Stomach (tissue), 9 donors: ENCODE data around the gene SH3RF3. TPM values are rescaled to one million over a fixed set of nuclear protein-coding genes. Genes with fewer than 3 reads are reported as not detected.
A peak's percentile ranks its signal among the peaks of the same experiment; 100 is the strongest.
"Not testable (repeated sequence)": the region's sequence is repeated elsewhere in the genome, so short reads cannot be mapped to it uniquely, and the experiment has no call there.

ENCODE experiments used
- DNase-seq, 2 donors: peaks; one replicate each; pipeline versions ENCODE4 v3.0.0 to v3.0.0-alpha.2; 2013 to 2019
- H3K27ac ChIP-seq, 5 donors: fragments of 200-600 bp in 4 of 5; sonication (generic) in 4 of 5; one replicate each; pipeline ENCODE4 v1.5.1; 2013 to 2019; ENCODE audit warnings: mild to moderate bottlenecking in 1 of 5, moderate library complexity in 1 of 5
- H3K27me3 ChIP-seq, 3 donors: fragments of 200-600 bp; sonication (generic); one replicate each; pipeline ENCODE4 v1.5.1; 2017 to 2019; ENCODE audit warnings: mixed run types in 1 of 3
- H3K36me3 ChIP-seq, 4 donors: fragments of 200-600 bp; sonication (generic); 1 replicate in 3 of 4; 2 replicates in 1 of 4; pipeline ENCODE4 v1.5.1; 2016 to 2019
- H3K4me1 ChIP-seq, 4 donors: fragments of 200-600 bp; sonication (generic); one replicate each; pipeline ENCODE4 v1.5.1; 2016 to 2019
- H3K4me3 ChIP-seq, 4 donors: fragments of 200-600 bp; sonication (generic) in 3 of 4; one replicate each; pipeline ENCODE4 v1.5.1; 2016 to 2019; ENCODE audit warnings: mild to moderate bottlenecking in 1 of 4
- H3K9me3 ChIP-seq, 4 donors: fragments of 200-600 bp; sonication (generic); one replicate each; pipeline ENCODE4 v1.5.1; 2016 to 2019
- EP300 ChIP-seq: sonication (generic); formaldehyde crosslinking; IDR thresholded peaks from one replicate; pipeline ENCODE4 v1.6.1; 2017; ENCODE audit warnings: antibody characterized with exemption
- POLR2A ChIP-seq, 4 donors: fragments of 450-650 bp; IDR thresholded peaks; one replicate each; pipeline ENCODE4 v1.6.1; 2016; ENCODE audit warnings: antibody characterized with exemption in 4 of 4, control low read depth in 2 of 4, mild to moderate bottlenecking in 1 of 4, moderate library complexity in 1 of 4
- POLR2AphosphoS5 ChIP-seq, 3 donors: sonication (generic); formaldehyde crosslinking; IDR thresholded peaks; one replicate each; pipeline ENCODE4 v1.6.1; 2016; ENCODE audit warnings: antibody characterized with exemption in 3 of 3
- WGBS, 5 donors: extraction: QIAGEN DNeasy Blood & Tissue Kit in 3 of 5; methylation state at CpG; one replicate each; pipeline versions ENCODE4 v1.1.5 to v1.1.7; 2013 to 2018; 5-methylcytosine and 5-hydroxymethylcytosine counted together
- intact Hi-C: fragments of 100-400 bp; cut with DNase I; formaldehyde crosslinking; loops from one replicate; pipeline ENCODE4 v1.15.1; 2023; ENCODE audit warnings: low total_unique reads
- polyA plus RNA-seq, 3 donors: library from polyadenylated mRNA; stranded (reverse); fragments of 200-250 nt; gene quantifications; one replicate each; pipeline ENCODE4 v1.2.3, GENCODE V29; 2013
- total RNA-seq, 5 donors: library from RNA; depleted of rRNA; stranded (reverse); fragments of >200 nt; gene quantifications; one replicate each; pipeline versions ENCODE4 v1.1.0 to v1.2.3, GENCODE V29; 2014 to 2016
- TF ChIP-seq, protein P1 (sequence below), 7 experiments: fragments of 450-650 bp in 4 of 7; fragments of 200-600 bp in 3 of 7; sonication (generic) in 3 of 7; IDR thresholded peaks; one replicate each; pipeline ENCODE4 v1.5.1; 2016 to 2019; ENCODE audit warnings: antibody characterized with exemption in 7 of 7, control low read depth in 2 of 7, mild to moderate bottlenecking in 1 of 7
- donor health status: healthy with polysubstance abuse.
- donor health status: Bipolar disorder and iron deficiency.
- donor health status: healthy.

The SH3RF3 gene
- total and polyA plus RNA-seq, 8 donors: 0.87 to 11.1 (median 4.4) TPM

DNA sequence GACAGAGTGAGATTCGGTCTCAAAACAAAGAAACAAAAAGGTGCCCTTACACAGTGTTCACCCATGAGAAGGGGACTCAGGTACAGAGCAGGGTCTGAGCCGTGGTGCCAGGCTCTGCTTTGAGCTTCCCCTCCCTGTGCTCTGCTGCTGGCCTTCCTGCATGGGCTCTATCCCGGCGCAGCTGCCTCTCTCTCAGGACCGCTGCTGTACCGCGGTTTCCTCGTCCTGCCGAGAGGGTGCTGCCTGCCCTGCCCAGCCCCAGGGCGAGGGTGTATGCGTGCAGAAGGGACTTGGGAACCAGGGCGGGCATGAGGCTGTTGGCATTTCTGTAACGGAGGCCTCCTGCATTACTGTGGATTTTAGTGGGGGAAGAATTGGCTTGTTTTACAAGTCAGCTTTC is 30.1 kb downstream of the SH3RF3 start:
- intact Hi-C loops: no loop called here
- H3K36me3 ChIP-seq: no peaks in the 10 kb centered on the region
- no peaks in the 10 kb centered on the region for H3K9me3 ChIP-seq
- TF ChIP-seq, protein P1, sequence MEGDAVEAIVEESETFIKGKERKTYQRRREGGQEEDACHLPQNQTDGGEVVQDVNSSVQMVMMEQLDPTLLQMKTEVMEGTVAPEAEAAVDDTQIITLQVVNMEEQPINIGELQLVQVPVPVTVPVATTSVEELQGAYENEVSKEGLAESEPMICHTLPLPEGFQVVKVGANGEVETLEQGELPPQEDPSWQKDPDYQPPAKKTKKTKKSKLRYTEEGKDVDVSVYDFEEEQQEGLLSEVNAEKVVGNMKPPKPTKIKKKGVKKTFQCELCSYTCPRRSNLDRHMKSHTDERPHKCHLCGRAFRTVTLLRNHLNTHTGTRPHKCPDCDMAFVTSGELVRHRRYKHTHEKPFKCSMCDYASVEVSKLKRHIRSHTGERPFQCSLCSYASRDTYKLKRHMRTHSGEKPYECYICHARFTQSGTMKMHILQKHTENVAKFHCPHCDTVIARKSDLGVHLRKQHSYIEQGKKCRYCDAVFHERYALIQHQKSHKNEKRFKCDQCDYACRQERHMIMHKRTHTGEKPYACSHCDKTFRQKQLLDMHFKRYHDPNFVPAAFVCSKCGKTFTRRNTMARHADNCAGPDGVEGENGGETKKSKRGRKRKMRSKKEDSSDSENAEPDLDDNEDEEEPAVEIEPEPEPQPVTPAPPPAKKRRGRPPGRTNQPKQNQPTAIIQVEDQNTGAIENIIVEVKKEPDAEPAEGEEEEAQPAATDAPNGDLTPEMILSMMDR (IDR thresholded peaks at IDR 0.05): no peak
- TF ChIP-seq POLR2A (IDR thresholded peaks at IDR 0.05): no peak
- TF ChIP-seq POLR2AphosphoS5 (IDR thresholded peaks at IDR 0.05): no peak
- TF ChIP-seq EP300: no peak
- H3K27ac ChIP-seq: no peak overlapping the region
- no peak overlapping the region for H3K4me3 ChIP-seq
- no peaks in the 10 kb centered on the region for H3K27me3 ChIP-seq
- 90 to 93% (median 91%) methylated on average over 8 to 13 of the region's 13 CpGs for WGBS, 5 donors
- H3K4me1 ChIP-seq: peaks cover 5 to 16% (median 8%) of the 10 kb centered on the region in 4 donors
- DNase-seq: no peak

DNA sequence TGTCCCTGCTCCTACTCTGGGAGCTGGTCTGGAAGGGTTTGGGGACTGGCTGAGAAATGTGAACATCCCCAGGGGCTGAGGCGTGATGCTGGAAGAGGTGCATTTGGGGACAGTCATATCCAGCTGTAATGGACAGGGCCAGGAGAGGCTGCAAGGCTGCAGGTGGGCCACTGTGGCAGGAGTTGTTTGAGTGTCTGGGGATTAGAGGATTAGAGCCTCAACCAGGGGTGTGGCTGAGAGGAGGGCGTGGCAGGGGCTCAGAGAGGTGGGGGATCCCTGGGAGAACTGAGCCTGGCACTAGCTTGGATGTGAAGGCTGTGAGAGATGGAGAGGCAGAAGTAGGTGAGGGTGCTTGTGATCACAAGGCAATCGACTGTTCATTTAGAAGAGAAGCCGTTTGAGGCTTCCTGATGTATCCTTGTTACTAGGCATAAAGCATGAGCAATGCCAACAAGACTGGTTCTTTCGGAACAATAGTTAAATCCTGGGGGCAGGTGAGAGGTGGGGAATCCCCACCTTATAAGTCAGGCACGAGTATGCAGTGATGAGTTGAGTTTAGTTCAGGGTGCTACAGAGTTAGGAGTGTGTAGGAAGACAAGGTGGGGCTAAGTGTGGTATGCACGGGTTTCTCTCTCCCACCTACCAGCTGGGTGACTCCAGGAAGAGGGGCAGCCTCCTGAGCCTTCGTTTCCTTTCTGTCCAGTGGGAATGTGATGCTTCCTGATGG is 31.9 kb downstream of the SH3RF3 start:
- no peaks in the 10 kb centered on the region for H3K9me3 ChIP-seq
- no peaks in the 10 kb centered on the region for H3K27me3 ChIP-seq
- no peak for DNase-seq
- H3K36me3 ChIP-seq: no peaks in the 10 kb centered on the region
- no peak overlapping the region for H3K27ac ChIP-seq
- intact Hi-C loops: no loop called here
- TF ChIP-seq POLR2AphosphoS5 (IDR thresholded peaks at IDR 0.05) (no peak), EP300 (no peak), POLR2A (IDR thresholded peaks at IDR 0.05) (no peak)
- TF ChIP-seq, protein P1 (IDR thresholded peaks at IDR 0.05): no peak
- 67 to 78% (median 71%) methylated on average over 8 of the region's 8 CpGs for WGBS, 5 donors
- peaks cover 16 to 31% (median 25%) of the 10 kb centered on the region in 4 donors for H3K4me1 ChIP-seq
- H3K4me3 ChIP-seq: no peak overlapping the region

DNA sequence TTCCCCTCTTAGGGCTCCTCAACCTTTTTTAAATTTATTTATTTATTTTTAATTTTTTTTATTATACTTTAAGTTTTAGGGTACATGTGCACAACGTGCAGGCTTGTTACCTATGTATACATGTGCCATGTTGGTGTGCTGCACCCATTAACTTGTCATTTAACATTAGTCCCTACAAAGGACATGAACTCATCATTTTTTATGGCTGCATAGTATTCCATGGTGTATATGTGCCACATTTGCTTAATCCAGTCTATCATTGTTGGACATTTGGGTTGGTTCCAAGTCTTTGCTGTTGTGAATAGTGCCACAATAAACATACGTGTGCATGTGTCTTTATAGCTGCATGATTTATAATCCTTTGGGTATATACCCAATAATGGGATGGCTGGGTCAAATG is 33.4 kb downstream of the SH3RF3 start:
- intact Hi-C loops, H3K4me3 ChIP-seq, DNase-seq, H3K27me3 ChIP-seq, H3K9me3 ChIP-seq, H3K36me3 ChIP-seq, H3K27ac ChIP-seq: not testable (repeated sequence)
- peaks cover 16 to 35% (median 24%) of the 10 kb centered on the region in 4 donors for H3K4me1 ChIP-seq
- 83 to 98% (median 92%) methylated on average over 2 of the region's 2 CpGs for WGBS, 5 donors

DNA sequence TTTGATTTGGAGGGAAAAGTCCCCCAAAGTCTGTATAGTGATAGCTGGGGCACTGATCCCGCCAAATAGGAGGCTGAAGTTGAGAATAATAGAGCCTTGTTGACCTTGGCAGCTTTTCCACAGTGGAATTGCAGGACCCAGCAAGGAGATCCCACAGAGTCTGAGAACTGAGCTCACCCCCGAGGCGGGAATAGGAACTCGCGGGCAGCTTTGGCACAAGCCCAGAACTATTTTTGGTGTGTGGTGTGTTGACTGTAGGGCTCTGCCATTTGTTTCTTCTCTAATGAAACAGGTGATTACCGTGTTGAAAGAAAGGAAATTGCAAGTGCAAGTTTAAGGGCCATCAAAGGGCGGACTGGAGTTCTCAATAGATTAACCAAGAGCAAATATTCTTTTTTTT is 34.0 kb downstream of the SH3RF3 start:
- Histone ChIP-seq H3K27me3 (no peaks in the 10 kb centered on the region), H3K36me3 (no peaks in the 10 kb centered on the region), H3K9me3 (no peaks in the 10 kb centered on the region), H3K4me1 (peaks cover 16 to 35% (median 24%) of the 10 kb centered on the region in 4 donors), H3K4me3 (no peak overlapping the region), H3K27ac (no peak overlapping the region)
- WGBS, 5 donors: 16 to 34% (median 22%) methylated on average over 6 to 7 of the region's 7 CpGs
- intact Hi-C loops: no loop called here
- DNase-seq: peak; percentile 43 to 76
- no peak for TF ChIP-seq EP300
- TF ChIP-seq, protein P1 (IDR thresholded peaks at IDR 0.05): no peak
- no peak for TF ChIP-seq POLR2AphosphoS5 (IDR thresholded peaks at IDR 0.05)
- TF ChIP-seq POLR2A (IDR thresholded peaks at IDR 0.05): no peak

DNA sequence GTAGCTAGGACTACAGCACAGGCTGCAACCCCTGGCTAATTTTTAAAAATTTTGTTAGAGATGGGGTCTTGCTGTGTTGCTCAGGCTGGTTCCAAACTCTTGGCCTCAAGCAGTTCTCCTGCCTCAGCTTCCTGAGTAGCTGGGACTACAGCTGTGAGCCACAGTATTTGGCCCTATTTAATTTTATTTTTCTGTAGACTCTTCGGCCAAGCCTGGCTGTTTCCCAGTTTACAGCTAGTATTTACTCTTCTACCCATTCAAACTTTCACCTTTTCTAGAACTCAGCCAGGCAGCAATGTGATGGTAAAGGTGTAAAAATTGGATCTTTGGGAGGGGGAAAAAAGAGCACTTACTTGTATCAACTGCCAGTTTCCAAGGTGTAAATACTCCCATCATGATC is 35.3 kb downstream of the SH3RF3 start:
- Histone ChIP-seq H3K4me1 (peaks cover 16 to 35% (median 24%) of the 10 kb centered on the region in 4 donors), H3K4me3 (no peak overlapping the region), H3K27ac (peak overlapping the region in 4 of 5 donors; percentile 6 to 69 (median 38)), H3K36me3 (no peaks in the 10 kb centered on the region), H3K9me3 (no peaks in the 10 kb centered on the region), H3K27me3 (no peaks in the 10 kb centered on the region)
- no peak for DNase-seq
- TF ChIP-seq POLR2AphosphoS5 (IDR thresholded peaks at IDR 0.05) (no peak), POLR2A (IDR thresholded peaks at IDR 0.05) (no peak), EP300 (no peak)
- TF ChIP-seq, protein P1 (IDR thresholded peaks at IDR 0.05): no peak
- intact Hi-C loops: no loop called here
- 14 to 36% (median 18%) methylated on average over 1 of the region's 1 CpG for WGBS, 5 donors
